Spleen (tissue), 7 donors: ENCODE results near the gene CTDP1.

ENCODE experiments used
- CTCF ChIP-seq, 11 experiments: fragments of 200-600 bp in 7 of 11; fragments of 450-650 bp in 4 of 11; sonication (generic) in 4 of 11; IDR thresholded peaks in 8 of 11; conservative IDR thresholded peaks in 3 of 11; 1 replicate in 7 of 11; 2 replicates in 4 of 11; pipeline versions ENCODE4 v1.4.0 to v1.8.0; 2016 to 2021; ENCODE audit warnings: antibody characterized with exemption in 11 of 11, inconsistent platforms in 4 of 11, mild to moderate bottlenecking in 1 of 11
- POLR2A ChIP-seq, 3 donors: fragments of 450-650 bp; IDR thresholded peaks; one replicate each; pipeline ENCODE4 v1.5.1; 2017; ENCODE audit warnings: antibody characterized with exemption in 3 of 3, mild to moderate bottlenecking in 1 of 3
- donor health status: DM: no; HTN: no; CAD: no; lungs with moderate emphysema.
- donor health status: DM: no; HTN: no; CAD: no.
- donor health status: DM: no; HTN: no; CAD: no.

- TF ChIP-seq POLR2A (IDR thresholded peaks at IDR 0.05) = no peak
- no peak for TF ChIP-seq CTCF (IDR thresholded peaks at IDR 0.05 in 8 of 11, conservative IDR thresholded peaks at IDR 0.05 in 3 of 11)
Measured at GRCh38 chr18:79717059-79717458, 37.5 kb downstream of the CTDP1 start.
